Measurements from ENCODE around the gene GPHN.
"Not testable (repeated sequence)": the region's sequence is repeated elsewhere in the genome, so short reads cannot be mapped to it uniquely, and the experiment has no call there.

GPHN gene

GRCh38 chr14:66758031-66758613, 250.2 kb downstream of the GPHN start:
- in situ Hi-C loops (cut with HindIII; ENCODE audit: low sequenced_read_pairs), result no loop called here

- in situ Hi-C loops (cut with HindIII; ENCODE audit: low sequenced_read_pairs), result no loop called here
Observed at GRCh38 chr14:66772146-66772545, 264.2 kb downstream of the GPHN start.

GRCh38 chr14:66782853-66783252, 274.9 kb downstream of the GPHN start:
- in situ Hi-C loops (cut with HindIII; ENCODE audit: low sequenced_read_pairs), result no loop called here

GRCh38 chr14:66790101-66790500, 282.2 kb downstream of the GPHN start:
- in situ Hi-C loops (cut with HindIII; ENCODE audit: low sequenced_read_pairs), result no loop called here

GRCh38 chr14:66802962-66803361, 295.0 kb downstream of the GPHN start:
- in situ Hi-C loops (cut with HindIII; ENCODE audit: low sequenced_read_pairs), result no loop called here

GRCh38 chr14:66804141-66804540, 296.2 kb downstream of the GPHN start:
- in situ Hi-C loops (cut with HindIII; ENCODE audit: low sequenced_read_pairs), result no loop called here

- in situ Hi-C loops (cut with HindIII; ENCODE audit: low sequenced_read_pairs), result no loop called here
Observed at GRCh38 chr14:66813636-66814035, 305.7 kb downstream of the GPHN start.

GRCh38 chr14:66815687-66816086, 307.7 kb downstream of the GPHN start:
- in situ Hi-C loops (cut with HindIII; ENCODE audit: low sequenced_read_pairs), result no loop called here

- in situ Hi-C loops (cut with HindIII; ENCODE audit: low sequenced_read_pairs), result no loop called here
Observed at GRCh38 chr14:66824251-66824650, 316.3 kb downstream of the GPHN start.

GRCh38 chr14:66827182-66827581, 319.2 kb downstream of the GPHN start:
- in situ Hi-C loops (cut with HindIII; ENCODE audit: low sequenced_read_pairs), result no loop called here

GRCh38 chr14:66831173-66831572, 323.2 kb downstream of the GPHN start:
- in situ Hi-C loops (cut with HindIII; ENCODE audit: low sequenced_read_pairs), result no loop called here

GRCh38 chr14:66833816-66834215, 325.9 kb downstream of the GPHN start:
- in situ Hi-C loops (cut with HindIII; ENCODE audit: low sequenced_read_pairs), result no loop called here

GRCh38 chr14:66837436-66837835, 329.5 kb downstream of the GPHN start:
- in situ Hi-C loops (cut with HindIII; ENCODE audit: low sequenced_read_pairs), result not testable (repeated sequence)

GRCh38 chr14:66842911-66843512, 335.1 kb downstream of the GPHN start:
- in situ Hi-C loops (cut with HindIII; ENCODE audit: low sequenced_read_pairs), result no loop called here

GRCh38 chr14:66850258-66850888, 342.4 kb downstream of the GPHN start:
- in situ Hi-C loops (cut with HindIII; ENCODE audit: low sequenced_read_pairs), result no loop called here

GRCh38 chr14:66853311-66853710, 345.4 kb downstream of the GPHN start:
- in situ Hi-C loops (cut with HindIII; ENCODE audit: low sequenced_read_pairs), result no loop called here

GRCh38 chr14:66857867-66858266, 349.9 kb downstream of the GPHN start:
- in situ Hi-C loops (cut with HindIII; ENCODE audit: low sequenced_read_pairs), result no loop called here

GRCh38 chr14:66859063-66859671, 351.2 kb downstream of the GPHN start:
- in situ Hi-C loops (cut with HindIII; ENCODE audit: low sequenced_read_pairs), result no loop called here

- in situ Hi-C loops (cut with HindIII; ENCODE audit: low sequenced_read_pairs), result no loop called here
Observed at GRCh38 chr14:66881596-66881995, 373.6 kb downstream of the GPHN start.

GRCh38 chr14:66884149-66884548, 376.2 kb downstream of the GPHN start:
- in situ Hi-C loops (cut with HindIII; ENCODE audit: low sequenced_read_pairs), result no loop called here

- in situ Hi-C loops (cut with HindIII; ENCODE audit: low sequenced_read_pairs), result no loop called here
Observed at GRCh38 chr14:66900719-66901118, 392.8 kb downstream of the GPHN start.

- in situ Hi-C loops (cut with HindIII; ENCODE audit: low sequenced_read_pairs), result no loop called here
Observed at GRCh38 chr14:66910311-66910840, 402.4 kb downstream of the GPHN start.
